A549 (cell line): ENCODE measurements around the gene INHBE.

ENCODE experiments used
- CBX2 ChIP-seq: fragments of 200-600 bp; sonication (generic); IDR thresholded peaks from 2 replicates; pipeline ENCODE4 v1.6.1; 2016; ENCODE audit warnings: low read depth, mild to moderate bottlenecking, borderline replicate concordance
- CEBPB ChIP-seq, 2 experiments: fragments of >200 bp in 1 of 2; sonication (Bioruptor Twin) in 1 of 2; formaldehyde crosslinking in 1 of 2; IDR thresholded peaks; 2 replicates each; pipeline ENCODE4 v1.6.1; 2012 to 2016
- CTCF ChIP-seq: fragments of >200 bp; sonication (Bioruptor Twin); formaldehyde crosslinking; IDR thresholded peaks from 3 replicates; pipeline ENCODE4 v1.5.1; 2016
- ELK1 ChIP-seq: fragments of 150-350 bp; IDR thresholded peaks from 2 replicates; pipeline ENCODE4 v1.6.1; 2014; ENCODE audit warnings: low read depth, mild to moderate bottlenecking, low read length
- ESRRA ChIP-seq: fragments of 150-350 bp; IDR thresholded peaks from 2 replicates; pipeline ENCODE4 v1.6.1; 2014; ENCODE audit warnings: mild to moderate bottlenecking, low read length, borderline replicate concordance
- JUN ChIP-seq, 2 experiments: fragments of >200 bp; sonication (Bioruptor Twin); formaldehyde crosslinking; IDR thresholded peaks; 2 replicates in 1 of 2; 3 replicates in 1 of 2; pipeline ENCODE4 v1.6.1; 2016 to 2017
- KDM1A ChIP-seq: fragments of 200-600 bp; sonication (generic); IDR thresholded peaks from 2 replicates; pipeline ENCODE4 v1.6.1; 2016; ENCODE audit warnings: low read depth, mild to moderate bottlenecking
- MYC ChIP-seq: IDR thresholded peaks from 2 replicates; pipeline ENCODE4 v1.6.1; 2012; ENCODE audit warnings: mild to moderate bottlenecking, inconsistent platforms, low read length, improper control_type of control experiment, borderline replicate concordance
- NR3C1 ChIP-seq: fragments of >200 bp; sonication (Bioruptor Twin); formaldehyde crosslinking; IDR thresholded peaks from 3 replicates; pipeline ENCODE4 v1.6.1; 2017
- POLR2A ChIP-seq: IDR thresholded peaks from 2 replicates; pipeline ENCODE4 v1.6.1; 2012; ENCODE audit warnings: mild to moderate bottlenecking, low read length
- REST ChIP-seq: fragments of 200-600 bp; sonication (generic); IDR thresholded peaks from 2 replicates; pipeline ENCODE4 v1.6.1; 2016; ENCODE audit warnings: antibody characterized with exemption, mild to moderate bottlenecking, moderate library complexity
- RNF2 ChIP-seq: fragments of 200-600 bp; sonication (generic); IDR thresholded peaks from 2 replicates; pipeline ENCODE4 v1.6.1; 2016; ENCODE audit warnings: low read depth, mild to moderate bottlenecking, antibody characterized with exemption, moderate library complexity, borderline replicate concordance
- USF2 ChIP-seq: fragments of 450-650 bp; IDR thresholded peaks from 2 replicates; pipeline ENCODE4 v1.6.1; 2014; ENCODE audit warnings: antibody characterized with exemption

GRCh38 chr12:57464569-57464968, 9.5 kb downstream of the INHBE start:
- TF ChIP-seq POLR2A = no peak
- no peak for TF ChIP-seq USF2
- no peak for TF ChIP-seq MYC
- no peak for TF ChIP-seq CTCF
- no peak for TF ChIP-seq CEBPB (IDR thresholded peaks at IDR 0.05)
- no peak for TF ChIP-seq REST
- TF ChIP-seq CBX2 = no peak
- no peak for TF ChIP-seq ELK1
- no peak for TF ChIP-seq JUN (IDR thresholded peaks at IDR 0.05)
- no peak for TF ChIP-seq ESRRA
- no peak for TF ChIP-seq KDM1A
- TF ChIP-seq NR3C1 = no peak
- no peak for TF ChIP-seq RNF2
